Neuron (in vitro differentiated cells): Measurements from ENCODE around the gene ELF1.

ENCODE experiments used
- H2AFZ ChIP-seq: one replicate; pipeline ENCODE4 v1.6.1; 2013; ENCODE audit warnings: low read depth, mild to moderate bottlenecking, inconsistent platforms, low read length, moderate library complexity
- H3K27me3 ChIP-seq: one replicate; pipeline ENCODE4 v1.6.1; 2013; ENCODE audit warnings: low read length; ENCODE audit not compliant: insufficient read depth
- H3K36me3 ChIP-seq: one replicate; pipeline ENCODE4 v1.6.1; 2013; ENCODE audit warnings: low read length; ENCODE audit not compliant: insufficient read depth
- H3K4me1 ChIP-seq: one replicate; pipeline ENCODE4 v1.6.1; 2013; ENCODE audit warnings: low read length; ENCODE audit not compliant: insufficient read depth
- H3K4me3 ChIP-seq: 2 replicates; pipeline ENCODE4 v1.5.1; 2013; ENCODE audit warnings: mild to moderate bottlenecking, low read length, moderate library complexity
- H3K9me3 ChIP-seq: one replicate; pipeline ENCODE4 v1.6.1; 2013; ENCODE audit warnings: low read length

ELF1 gene

DNA sequence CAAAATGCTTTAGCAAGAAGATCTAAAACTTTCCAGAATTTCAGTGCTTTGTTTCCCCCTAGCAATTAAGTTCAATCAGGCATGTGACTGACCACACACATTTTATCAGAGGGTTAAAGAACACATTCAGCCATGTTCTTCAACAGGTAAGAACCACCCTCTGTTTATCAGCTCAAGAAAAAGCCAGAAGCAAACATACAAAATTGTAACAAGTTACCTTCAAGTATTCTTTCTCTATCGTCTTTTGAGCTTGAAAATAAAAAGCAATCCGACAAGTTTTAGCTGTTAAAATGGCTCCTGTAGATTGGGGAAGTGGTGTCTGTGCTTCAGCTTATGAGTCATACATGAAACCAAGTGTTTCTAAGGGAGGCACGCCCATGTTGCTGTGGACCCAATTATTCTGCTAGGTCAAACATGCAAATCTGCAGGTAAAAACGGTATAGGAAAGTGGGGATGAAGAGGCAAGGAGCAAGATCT, at the start of gene ELF1:
TSS of gene ELF1 (minus strand) at position 306 of the 477 bp plus-strand sequence. CDS start 37,262 bp downstream, outside the sequence.
- Histone ChIP-seq H3K4me1 (no peaks in the 10 kb centered on the region), H3K9me3 (no peaks in the 10 kb centered on the region), H3K27me3 (no peaks in the 10 kb centered on the region), H2AFZ (no peak within 1 kb of the TSS), H3K36me3 (no peaks in the 10 kb centered on the region), H3K4me3 (no peak within 1 kb of the TSS)

DNA sequence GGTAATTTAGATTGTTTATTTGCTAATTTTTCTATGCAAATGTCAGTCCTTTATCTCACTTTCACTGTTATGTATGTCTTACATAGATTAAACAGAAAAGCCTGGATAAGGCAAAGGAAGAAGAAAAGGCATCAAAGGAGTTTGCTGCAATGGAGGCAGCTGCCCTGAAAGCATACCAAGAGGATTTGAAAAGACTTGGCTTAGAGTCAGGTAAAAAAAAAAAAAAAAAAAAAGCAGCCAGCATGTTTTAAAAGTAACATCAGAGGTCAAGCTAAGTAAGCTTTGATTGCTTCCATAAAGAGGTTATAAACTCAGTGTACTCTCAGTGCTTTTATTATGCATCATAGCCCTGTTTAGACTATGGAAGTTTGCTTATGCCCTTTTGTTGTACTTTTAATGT, 46.0 kb upstream of the ELF1 start:
- Histone ChIP-seq H3K4me3 (no peak overlapping the region), H2AFZ (no peak overlapping the region), H3K27me3 (no peaks in the 10 kb centered on the region), H3K9me3 (no peaks in the 10 kb centered on the region), H3K4me1 (peaks cover 17% of the 10 kb centered on the region), H3K36me3 (peaks cover 48% of the 10 kb centered on the region)

GRCh38 chr13:41064493-41064892, 45.4 kb upstream of the ELF1 start:
- H3K4me3 ChIP-seq: no peak overlapping the region

DNA sequence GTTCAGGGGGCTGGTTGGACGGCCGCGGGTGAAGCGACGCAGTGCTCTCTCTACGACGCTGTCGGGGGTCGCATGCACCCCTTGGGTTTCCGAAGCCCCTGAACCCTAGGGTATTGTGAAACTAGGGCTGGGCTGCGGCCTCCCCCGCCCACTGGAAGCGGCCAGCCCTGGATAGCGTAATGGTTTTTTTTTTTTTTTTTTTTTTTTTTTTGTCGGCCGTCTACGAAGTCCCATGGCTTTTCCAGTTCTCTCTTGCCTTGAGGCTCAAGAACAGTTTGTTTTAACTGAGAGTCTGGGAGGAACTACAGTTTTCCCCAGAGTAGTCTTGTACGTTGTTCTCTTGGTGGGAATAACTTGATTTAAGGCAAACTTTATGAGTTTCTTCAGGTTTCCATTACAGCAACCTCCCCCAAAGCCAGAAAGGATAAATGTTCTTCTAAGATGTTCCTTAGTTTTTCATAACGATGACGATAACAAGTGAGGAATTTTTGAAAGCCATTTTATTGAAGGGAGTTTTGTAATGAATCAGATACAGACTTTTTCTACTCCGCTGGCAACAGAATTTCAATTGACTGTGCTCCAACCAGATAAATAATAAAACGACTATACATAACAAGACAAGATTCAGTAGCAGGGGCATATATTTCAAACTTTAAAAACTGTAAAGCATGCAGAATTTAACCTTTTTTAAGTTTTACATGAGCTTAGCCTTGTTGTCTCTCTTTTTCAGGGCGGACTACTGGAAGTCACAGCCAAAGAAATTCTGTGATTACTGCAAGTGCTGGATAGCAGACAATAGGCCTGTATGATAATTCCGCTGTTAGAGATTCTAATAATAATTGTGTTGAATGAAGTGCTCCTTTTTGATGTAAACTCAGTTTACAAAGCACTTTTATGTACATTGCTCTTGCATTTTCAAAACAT, 43.1 kb upstream of the ELF1 start:
- peaks cover 20% of the 10 kb centered on the region for H3K4me1 ChIP-seq
- H3K4me3 ChIP-seq: peak overlapping the region; percentile 94

More at GRCh38 chr13:41064493-41064892, 45.4 kb upstream of the ELF1 start:
- Histone ChIP-seq H3K36me3 (peaks cover 45% of the 10 kb centered on the region), H2AFZ (no peak overlapping the region), H3K4me1 (peaks cover 17% of the 10 kb centered on the region), H3K27me3 (no peaks in the 10 kb centered on the region), H3K9me3 (no peaks in the 10 kb centered on the region)

DNA sequence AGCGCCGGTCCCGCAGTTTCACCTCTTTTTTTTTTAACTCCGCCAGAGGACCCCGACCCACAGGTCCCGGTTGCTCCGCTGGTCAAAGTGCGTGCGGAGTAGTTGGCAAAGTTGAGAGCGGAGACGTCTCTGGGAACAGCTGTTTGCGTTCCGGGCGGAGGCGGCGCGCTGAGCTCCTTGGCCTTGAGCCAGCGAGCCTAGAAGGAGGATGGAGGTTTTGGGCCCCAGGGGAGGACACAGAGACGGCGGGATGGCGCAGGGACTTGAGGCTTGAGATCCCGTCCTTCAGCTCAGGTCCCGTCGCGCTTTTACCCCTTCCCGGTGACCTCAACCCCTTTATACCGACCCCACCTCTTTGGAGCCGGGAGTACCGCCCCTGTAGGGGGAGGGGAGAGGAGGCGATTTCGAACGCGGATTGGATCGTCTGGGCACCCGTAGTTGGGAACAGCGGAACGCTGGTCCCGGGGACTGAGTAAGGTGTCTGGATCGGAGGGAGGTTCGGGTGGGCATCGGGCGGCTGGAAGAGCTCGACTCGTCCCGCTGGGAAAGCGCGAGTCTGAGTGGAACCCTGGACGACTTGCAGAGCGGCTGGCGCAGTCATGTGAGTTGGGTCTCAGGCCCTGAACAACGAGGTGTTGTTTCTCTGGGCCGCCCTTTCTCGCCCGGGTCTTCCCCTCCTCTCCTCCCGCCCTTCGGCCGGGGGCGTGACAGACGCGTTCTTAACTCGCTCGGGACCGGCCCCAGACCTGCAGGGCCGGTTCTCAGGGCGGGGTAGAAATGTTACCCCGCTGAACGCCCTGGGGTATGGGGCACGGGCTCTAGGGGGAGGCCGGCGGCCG, 42.2 kb upstream of the ELF1 start, which contains the start of gene WBP4:
TSS of gene WBP4 (plus strand) at position 435 of the 839 bp plus-strand sequence. CDS start at position 600, 165 bp downstream.
- H3K27me3 ChIP-seq: no peaks in the 10 kb centered on the region
- H3K36me3 ChIP-seq: peaks cover 19% of the 10 kb centered on the region
- peak within 1 kb of the TSS; percentile 94 for H3K4me3 ChIP-seq
- no peaks in the 10 kb centered on the region for H3K9me3 ChIP-seq
- peak within 1 kb of the TSS; percentile 92 for H2AFZ ChIP-seq
- peaks cover 20% of the 10 kb centered on the region for H3K4me1 ChIP-seq

More for the DNA sequence above, 43.1 kb upstream of the ELF1 start:
- no peaks in the 10 kb centered on the region for H3K9me3 ChIP-seq
- H3K27me3 ChIP-seq: no peaks in the 10 kb centered on the region
- H2AFZ ChIP-seq: peak overlapping the region; percentile 92
- peaks cover 27% of the 10 kb centered on the region for H3K36me3 ChIP-seq

GRCh38 chr13:41060724-41061074, 41.6 kb upstream of the ELF1 start:
- Histone ChIP-seq H3K4me1 (peaks cover 20% of the 10 kb centered on the region), H3K27me3 (no peaks in the 10 kb centered on the region), H3K9me3 (no peaks in the 10 kb centered on the region), H3K4me3 (peak overlapping the region; percentile 94), H3K36me3 (peaks cover 14% of the 10 kb centered on the region), H2AFZ (peak overlapping the region; percentile 92)

- Histone ChIP-seq H2AFZ (peak overlapping the region; percentile 92), H3K36me3 (peaks cover 9% of the 10 kb centered on the region), H3K4me1 (peaks cover 20% of the 10 kb centered on the region), H3K9me3 (no peaks in the 10 kb centered on the region), H3K27me3 (no peaks in the 10 kb centered on the region), H3K4me3 (peak overlapping the region; percentile 94)
Measured at GRCh38 chr13:41060082-41060723, 41.1 kb upstream of the ELF1 start.

DNA sequence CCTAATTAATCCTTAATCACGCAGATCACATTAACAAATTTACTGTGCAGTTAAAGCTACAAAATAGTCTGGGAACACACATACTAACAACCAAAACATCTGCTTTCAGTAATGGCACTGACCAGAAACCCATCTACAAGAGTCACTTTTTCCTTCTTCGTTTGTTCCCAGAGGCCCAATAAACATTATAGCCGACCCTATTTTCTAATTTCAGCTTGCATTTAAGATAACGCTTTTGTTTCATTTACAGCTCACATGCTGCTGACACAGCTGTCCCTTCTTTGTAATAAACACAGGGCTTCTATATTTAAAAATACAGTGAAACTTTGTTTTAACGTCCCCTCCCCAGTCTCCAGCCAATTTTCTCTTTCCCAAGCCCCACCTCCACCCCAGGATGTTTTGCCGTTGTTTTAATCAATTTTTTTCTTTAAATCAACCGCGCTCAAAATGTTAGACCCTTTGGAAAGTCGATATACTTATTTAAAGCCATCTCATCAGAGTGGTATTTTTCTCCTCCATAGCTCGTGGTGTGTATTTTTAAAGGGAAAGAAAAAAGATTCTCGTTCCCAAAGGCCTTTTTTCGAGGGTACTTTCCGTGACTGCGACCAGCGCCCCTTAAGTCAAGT, 40.5 kb upstream of the ELF1 start:
- Histone ChIP-seq H3K9me3 (no peaks in the 10 kb centered on the region), H3K4me1 (peaks cover 17% of the 10 kb centered on the region), H2AFZ (peak overlapping the region; percentile 92), H3K36me3 (peaks cover 4% of the 10 kb centered on the region), H3K27me3 (no peaks in the 10 kb centered on the region), H3K4me3 (peak overlapping the region; percentile 94)

GRCh38 chr13:41058295-41059070, 39.4 kb upstream of the ELF1 start:
- no peaks in the 10 kb centered on the region for H3K27me3 ChIP-seq
- peaks cover 9% of the 10 kb centered on the region for H3K4me1 ChIP-seq
- H3K36me3 ChIP-seq: no peaks in the 10 kb centered on the region
- no peaks in the 10 kb centered on the region for H3K9me3 ChIP-seq
- H3K4me3 ChIP-seq: peak overlapping the region; percentile 94
- peak overlapping the region; percentile 92 for H2AFZ ChIP-seq

DNA sequence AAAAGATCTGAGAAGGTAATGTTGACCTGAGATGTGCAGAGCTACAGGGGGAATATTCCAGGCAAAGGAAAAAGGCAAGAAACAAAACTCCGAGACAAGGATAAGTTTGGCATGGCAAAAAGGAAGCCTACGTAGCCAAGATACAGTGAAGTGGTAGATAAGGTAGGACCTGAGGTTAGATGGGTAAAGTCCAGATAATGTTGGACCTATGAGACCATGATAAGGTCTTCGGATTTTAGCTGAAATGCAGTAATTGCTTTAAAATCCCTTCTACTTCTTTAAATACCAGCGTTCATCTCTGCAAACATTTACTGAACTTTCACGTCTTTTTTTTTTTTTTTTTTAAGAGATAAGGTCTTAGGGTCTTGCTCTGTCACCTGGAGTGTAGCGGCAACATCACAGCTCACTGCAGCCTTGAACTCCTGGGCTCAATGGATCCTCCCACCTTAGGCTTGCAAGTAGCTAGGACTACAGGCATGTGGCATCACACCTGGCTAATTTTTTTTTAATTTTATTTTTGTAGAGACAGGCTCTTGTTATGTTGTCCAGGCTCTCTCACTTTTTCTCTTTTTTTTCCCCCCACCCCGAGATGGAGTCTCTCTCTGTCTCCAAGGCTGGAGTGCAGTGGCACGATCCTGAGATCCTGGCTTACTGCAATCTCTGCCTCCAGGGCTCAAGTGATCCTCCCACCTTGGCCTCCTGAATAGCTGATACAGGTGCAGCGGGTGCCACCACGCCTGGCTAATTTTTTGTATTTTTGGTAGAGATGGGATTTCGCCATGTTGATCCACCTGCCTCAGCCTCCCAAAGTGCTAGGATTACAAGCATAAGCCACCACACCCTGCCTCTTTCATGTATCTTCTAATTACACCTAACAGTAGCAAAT, 38.0 kb upstream of the ELF1 start:
- peaks cover 2% of the 10 kb centered on the region for H3K4me1 ChIP-seq
- no peaks in the 10 kb centered on the region for H3K27me3 ChIP-seq
- no peak overlapping the region for H2AFZ ChIP-seq
- H3K9me3 ChIP-seq: no peaks in the 10 kb centered on the region
- no peaks in the 10 kb centered on the region for H3K36me3 ChIP-seq
- no peak overlapping the region for H3K4me3 ChIP-seq

GRCh38 chr13:41056194-41056593, 37.1 kb upstream of the ELF1 start:
- H3K4me3 ChIP-seq: no peak overlapping the region
- no peaks in the 10 kb centered on the region for H3K36me3 ChIP-seq
- H2AFZ ChIP-seq: no peak overlapping the region
- H3K27me3 ChIP-seq: no peaks in the 10 kb centered on the region
- H3K4me1 ChIP-seq: peaks cover 2% of the 10 kb centered on the region
- no peaks in the 10 kb centered on the region for H3K9me3 ChIP-seq
